Colonic mucosa (tissue), 4 donors: ENCODE data around the gene RGS1. TPM values are rescaled to one million over a fixed set of nuclear protein-coding genes. Genes with fewer than 3 reads are reported as not detected.

Source experiments
- DNase-seq: peaks from one replicate; pipeline ENCODE4 v3.0.0-alpha.2; 2020
- H3K27ac ChIP-seq: fragments of 200-600 bp; one replicate; pipeline ENCODE4 v1.8.0; 2021
- H3K27me3 ChIP-seq: fragments of 200-600 bp; one replicate; pipeline ENCODE4 v1.8.0; 2021
- H3K36me3 ChIP-seq: fragments of 200-600 bp; one replicate; pipeline ENCODE4 v1.8.0; 2021
- H3K4me1 ChIP-seq: fragments of 200-600 bp; one replicate; pipeline ENCODE4 v1.8.0; 2021; ENCODE audit warnings: mild to moderate bottlenecking
- H3K4me3 ChIP-seq: fragments of 200-600 bp; one replicate; pipeline ENCODE4 v1.8.0; 2021
- H3K9ac ChIP-seq, 2 donors: one replicate each; pipeline ENCODE4 v1.7.0; 2013; ENCODE audit warnings: control low read depth in 2 of 2, low read depth in 2 of 2, low read length in 2 of 2
- H3K9me3 ChIP-seq: fragments of 200-600 bp; one replicate; pipeline ENCODE4 v1.8.0; 2021
- intact Hi-C: fragments of 100-400 bp; cut with DNase I; formaldehyde crosslinking; loops from one replicate; pipeline ENCODE4 v1.14.1; 2022
- total RNA-seq, 2 donors: library from RNA; stranded (reverse); fragmentation: NEBNext Ultra II Directional in 1 of 2; extraction: Animal tissue kit (Norgen Biotek cat#: 25700) in 1 of 2; gene quantifications; one replicate each; pipeline ENCODE4 v1.2.1, GENCODE V29; 2021
- TF ChIP-seq, protein P1 (sequence below): fragments of 200-600 bp; IDR thresholded peaks from one replicate; pipeline ENCODE4 v1.8.0; 2022; ENCODE audit warnings: antibody characterized with exemption, mild to moderate bottlenecking
- donor health status: healthy.
- donor health status: DM: no; HTN: no; CAD: no.
- donor health status: DM: no; HTN: no; CAD: no.

The RGS1 gene
- total RNA-seq, 2 donors from 2014 or later: 8.0 to 21.3 TPM

DNA sequence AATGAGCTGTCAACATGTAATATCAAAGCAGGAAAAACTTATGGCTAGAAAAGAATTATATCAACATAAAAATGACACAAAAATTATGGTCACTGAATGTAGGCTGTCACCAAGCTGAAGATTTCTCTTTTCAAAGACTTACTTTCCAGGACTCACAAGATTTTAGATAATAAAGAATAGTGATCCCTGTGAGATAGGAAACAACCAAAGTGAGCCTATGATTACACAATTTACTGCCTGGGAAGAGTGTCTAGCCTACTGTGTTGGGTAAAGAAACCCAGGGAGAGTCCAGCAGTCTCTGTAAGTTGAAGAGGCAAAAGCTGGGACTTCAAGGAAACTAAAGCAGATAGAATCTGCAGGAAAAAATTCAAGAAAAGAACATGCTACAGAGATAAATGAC, 20.2 kb upstream of the RGS1 start:
- TF ChIP-seq, protein P1, sequence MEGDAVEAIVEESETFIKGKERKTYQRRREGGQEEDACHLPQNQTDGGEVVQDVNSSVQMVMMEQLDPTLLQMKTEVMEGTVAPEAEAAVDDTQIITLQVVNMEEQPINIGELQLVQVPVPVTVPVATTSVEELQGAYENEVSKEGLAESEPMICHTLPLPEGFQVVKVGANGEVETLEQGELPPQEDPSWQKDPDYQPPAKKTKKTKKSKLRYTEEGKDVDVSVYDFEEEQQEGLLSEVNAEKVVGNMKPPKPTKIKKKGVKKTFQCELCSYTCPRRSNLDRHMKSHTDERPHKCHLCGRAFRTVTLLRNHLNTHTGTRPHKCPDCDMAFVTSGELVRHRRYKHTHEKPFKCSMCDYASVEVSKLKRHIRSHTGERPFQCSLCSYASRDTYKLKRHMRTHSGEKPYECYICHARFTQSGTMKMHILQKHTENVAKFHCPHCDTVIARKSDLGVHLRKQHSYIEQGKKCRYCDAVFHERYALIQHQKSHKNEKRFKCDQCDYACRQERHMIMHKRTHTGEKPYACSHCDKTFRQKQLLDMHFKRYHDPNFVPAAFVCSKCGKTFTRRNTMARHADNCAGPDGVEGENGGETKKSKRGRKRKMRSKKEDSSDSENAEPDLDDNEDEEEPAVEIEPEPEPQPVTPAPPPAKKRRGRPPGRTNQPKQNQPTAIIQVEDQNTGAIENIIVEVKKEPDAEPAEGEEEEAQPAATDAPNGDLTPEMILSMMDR: no peak
- Histone ChIP-seq H3K4me1 (no peaks in the 10 kb centered on the region), H3K27me3 (no peaks in the 10 kb centered on the region), H3K27ac (no peak overlapping the region), H3K36me3 (no peaks in the 10 kb centered on the region), H3K4me3 (no peak overlapping the region), H3K9me3 (no peaks in the 10 kb centered on the region), H3K9ac (no peak overlapping the region)
- intact Hi-C loops: no loop called here
- DNase-seq: no peak

DNA sequence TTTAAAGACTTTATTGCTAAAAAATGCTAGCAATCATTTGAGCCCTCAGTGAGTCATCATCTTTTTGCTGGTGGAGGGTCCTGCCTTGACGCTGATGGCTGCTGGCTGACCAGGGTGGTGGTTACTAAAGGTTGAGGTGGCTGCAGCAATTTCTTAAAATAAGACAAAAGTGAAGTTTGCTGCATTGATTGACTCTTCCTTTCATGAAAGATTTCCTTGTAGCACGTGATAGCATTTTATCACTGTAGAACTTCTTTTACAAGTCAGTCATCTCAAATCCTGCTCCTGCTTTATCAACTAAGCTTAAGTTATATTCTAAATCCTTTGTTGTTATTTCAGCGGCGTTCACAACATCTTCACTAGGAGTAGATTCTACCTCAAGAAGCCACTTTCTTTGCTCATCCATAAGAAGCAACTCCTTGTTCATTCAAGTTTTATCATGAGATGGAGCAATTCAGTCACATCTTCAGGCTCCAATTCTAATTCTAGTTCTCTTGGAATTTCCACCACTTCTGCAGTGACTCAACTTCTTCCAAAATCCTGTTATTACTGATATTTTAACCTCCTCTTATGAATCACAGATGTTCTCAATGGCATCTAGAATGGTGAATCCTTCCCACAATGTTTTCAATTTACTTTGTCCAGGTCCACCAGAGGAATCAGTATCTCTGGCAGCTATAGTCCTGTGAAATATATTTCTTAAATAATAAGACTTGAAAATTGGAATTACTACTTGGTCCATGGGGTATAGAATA, 17.6 kb upstream of the RGS1 start:
- DNase-seq: no peak
- no peak overlapping the region for H3K4me3 ChIP-seq
- no peaks in the 10 kb centered on the region for H3K36me3 ChIP-seq
- no peaks in the 10 kb centered on the region for H3K9me3 ChIP-seq
- no peaks in the 10 kb centered on the region for H3K4me1 ChIP-seq
- no peaks in the 10 kb centered on the region for H3K27me3 ChIP-seq
- intact Hi-C loops: no loop called here
- no peak overlapping the region for H3K27ac ChIP-seq
- H3K9ac ChIP-seq: no peak overlapping the region
- TF ChIP-seq, protein P1: no peak

DNA sequence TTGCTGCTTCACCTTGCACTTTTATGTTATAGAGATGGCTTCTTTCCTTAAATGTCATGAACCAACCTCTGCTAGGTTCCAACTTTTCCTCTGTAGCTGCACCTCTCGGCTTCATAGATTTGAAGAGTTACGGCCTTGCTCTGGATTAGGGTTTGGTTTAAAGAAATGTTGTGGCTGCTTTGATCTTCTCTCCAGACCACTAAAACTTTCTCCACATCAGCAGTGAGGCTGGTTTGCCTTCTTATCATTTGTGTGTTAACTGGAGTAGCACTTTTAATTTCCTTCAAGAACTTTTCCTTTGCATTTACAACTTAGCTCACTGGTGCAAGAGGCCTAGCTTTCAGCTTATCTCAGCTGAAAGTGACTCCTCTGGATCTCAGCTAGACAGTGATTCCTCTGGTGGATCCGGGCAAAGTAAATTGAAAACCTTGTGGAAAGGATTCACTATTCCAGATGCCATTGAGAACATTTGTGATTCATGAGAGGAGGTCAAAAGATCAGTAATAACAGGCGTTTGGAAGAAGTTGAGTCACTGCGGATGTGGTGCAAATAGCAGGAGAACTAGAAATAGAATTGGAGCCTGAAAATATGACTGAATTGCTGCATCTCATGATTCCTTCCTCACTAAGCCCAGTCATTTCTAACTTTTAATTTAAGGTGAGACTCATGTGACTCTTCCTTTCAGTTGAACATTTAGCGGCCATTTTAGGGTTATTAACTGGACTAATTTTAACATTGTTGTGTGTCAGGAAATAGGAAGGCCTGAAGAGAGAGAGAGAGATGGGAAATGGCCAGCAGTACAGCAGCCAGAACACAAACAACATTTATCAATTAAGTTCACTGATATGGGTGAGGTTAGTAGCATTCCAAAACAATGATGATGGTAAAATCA, 16.2 kb upstream of the RGS1 start:
- no peaks in the 10 kb centered on the region for H3K9me3 ChIP-seq
- intact Hi-C loops: no loop called here
- DNase-seq: no peak
- TF ChIP-seq, protein P1: no peak
- H3K4me3 ChIP-seq: no peak overlapping the region
- H3K9ac ChIP-seq: no peak overlapping the region
- H3K27me3 ChIP-seq: no peaks in the 10 kb centered on the region
- H3K27ac ChIP-seq: no peak overlapping the region
- no peaks in the 10 kb centered on the region for H3K4me1 ChIP-seq
- H3K36me3 ChIP-seq: no peaks in the 10 kb centered on the region

DNA sequence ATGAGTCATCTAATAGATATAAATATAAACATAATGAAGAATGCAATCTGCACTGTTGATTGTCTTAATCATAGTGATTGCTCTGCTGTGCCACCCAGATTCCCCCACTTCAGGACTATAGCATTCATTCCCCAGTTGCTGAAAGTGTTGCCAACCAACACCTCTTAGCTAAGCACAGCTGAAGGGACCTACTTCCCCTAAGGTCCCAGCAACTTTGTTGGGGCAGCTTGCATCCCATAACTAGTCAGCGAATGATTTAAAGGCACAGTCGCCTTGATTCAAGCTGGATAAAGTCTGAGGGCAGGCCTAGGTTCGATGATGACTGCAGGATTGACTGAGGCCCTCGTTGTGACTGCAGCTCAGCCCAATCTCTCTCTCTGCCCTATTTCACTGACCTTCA, 14.3 kb upstream of the RGS1 start:
- H3K27me3 ChIP-seq: no peaks in the 10 kb centered on the region
- intact Hi-C loops: no loop called here
- TF ChIP-seq, protein P1: no peak
- H3K36me3 ChIP-seq: no peaks in the 10 kb centered on the region
- no peak overlapping the region for H3K9ac ChIP-seq
- H3K4me3 ChIP-seq: no peak overlapping the region
- H3K27ac ChIP-seq: no peak overlapping the region
- no peak for DNase-seq
- no peaks in the 10 kb centered on the region for H3K9me3 ChIP-seq
- no peaks in the 10 kb centered on the region for H3K4me1 ChIP-seq

DNA sequence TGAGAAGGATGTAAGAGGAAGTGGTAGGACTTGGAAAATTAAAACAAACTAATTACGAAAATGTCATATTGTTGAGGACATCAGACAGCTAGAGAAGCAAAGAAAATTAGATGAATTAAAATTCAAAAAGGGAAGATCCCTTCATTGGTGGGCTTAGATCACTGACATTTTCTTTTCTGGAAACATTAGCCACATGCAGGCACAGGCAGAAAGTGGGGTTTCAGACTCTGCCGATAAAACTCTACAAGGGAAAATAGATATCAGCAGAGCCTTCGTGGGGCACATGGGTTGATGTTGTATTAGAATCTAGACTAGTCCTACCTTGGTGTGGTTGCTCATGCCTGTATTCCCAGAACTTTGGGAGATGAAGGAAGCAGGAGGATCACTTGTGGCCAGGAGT, 12.4 kb upstream of the RGS1 start:
- TF ChIP-seq, protein P1: no peak
- intact Hi-C loops: no loop called here
- H3K4me3 ChIP-seq: no peak overlapping the region
- DNase-seq: no peak
- no peaks in the 10 kb centered on the region for H3K27me3 ChIP-seq
- H3K9me3 ChIP-seq: no peaks in the 10 kb centered on the region
- H3K27ac ChIP-seq: no peak overlapping the region
- H3K36me3 ChIP-seq: no peaks in the 10 kb centered on the region
- H3K4me1 ChIP-seq: no peaks in the 10 kb centered on the region
- no peak overlapping the region for H3K9ac ChIP-seq
